ENCODE data around the gene SDK1.

GRCh38 chr7:4084271-4084670 is 783.2 kb downstream of the SDK1 start:
- TF ChIP-seq CTCF (IDR thresholded peaks at IDR 0.05) (no peak), POLR2AphosphoS2 (conservative IDR thresholded peaks at IDR 0.05; ENCODE audit: low read length) (no peak), KDM1A (IDR thresholded peaks at IDR 0.05; ENCODE audit: low read depth) (no peak), POLR2A (IDR thresholded peaks at IDR 0.05; ENCODE audit: low read length) (no peak), CEBPB (IDR thresholded peaks at IDR 0.05) (no peak), CBX8 (IDR thresholded peaks at IDR 0.05) (no peak), HDAC2 (IDR thresholded peaks at IDR 0.05) (no peak), CHD2 (IDR thresholded peaks at IDR 0.05; ENCODE audit: low read length, partially characterized antibody) (no peak), MYC (IDR thresholded peaks at IDR 0.05; ENCODE audit: borderline replicate concordance, low read length) (no peak), JUNB (IDR thresholded peaks at IDR 0.05) (no peak), RFX5 (IDR thresholded peaks at IDR 0.05) (no peak), FOXS1 (CRISPR knock-in tag; IDR thresholded peaks at IDR 0.05) (no peak)

Data from A549 (cell line).